ENCODE data around the gene ANKRD30BL. TPM values are rescaled to one million over a fixed set of nuclear protein-coding genes. Genes with fewer than 3 reads are reported as not detected.
"Not testable (repeated sequence)": the region's sequence is repeated elsewhere in the genome, so short reads cannot be mapped to it uniquely, and the experiment has no call there.

Gene ANKRD30BL
- under 1 TPM in 1 of 4 donors, not detected in 3; 0.03 TPM for polyA plus RNA-seq
- long read RNA-seq, donor 1: 0 reads
- long read RNA-seq, donor 2: 0 reads
- long read RNA-seq, donor 3: 0 reads
- long read RNA-seq, donor 4: 0 reads
- long read RNA-seq, donor 5: 0 reads
- long read RNA-seq, donor 6: 0 reads
- long read RNA-seq, donor 7: 0 reads
- long read RNA-seq, donor 8: 0 reads
- long read RNA-seq, donor 9: 0 reads
- long read RNA-seq, donor 10: 0 reads

- not testable (repeated sequence) for DNase-seq; H3K27me3 ChIP-seq (ENCODE audit: control insufficient read depth in 3 of 3, insufficient read depth in 3 of 3, low read length in 3 of 3); FAIRE-seq; H3K36me3 ChIP-seq (ENCODE audit: control insufficient read depth in 3 of 3, insufficient read depth in 2 of 3, low read depth in 1 of 3, low read length in 3 of 3); H3K9me3 ChIP-seq (ENCODE audit: control insufficient read depth in 2 of 2, insufficient read depth in 1 of 2, low read depth in 1 of 2, low read length in 1 of 2); H3K27ac ChIP-seq (ENCODE audit: low read depth in 1 of 3, low read length in 2 of 3); H3K4me3 ChIP-seq (ENCODE audit: low read depth in 1 of 3, low read length in 3 of 3); H3K4me1 ChIP-seq (ENCODE audit: control insufficient read depth in 3 of 3, insufficient read depth in 2 of 3, low read depth in 1 of 3, low read length in 2 of 3)
- WGBS, 3 donors: 86 to 90% (median 88%) methylated on average over 31 to 48 of the region's 48 CpGs
Measured at GRCh38 chr2:132161161-132162124, at the start of gene ANKRD30BL. Gene ANKRD30BL, minus strand, starts transcription at chr2:132161952. Its CDS starts 247 bp downstream, at chr2:132161705.

GRCh38 chr2:132202866-132203265, 41.1 kb upstream of the ANKRD30BL start:
- not testable (repeated sequence) for H3K4me1 ChIP-seq (ENCODE audit: control insufficient read depth in 3 of 3, insufficient read depth in 2 of 3, low read depth in 1 of 3, low read length in 2 of 3); H3K36me3 ChIP-seq (ENCODE audit: control insufficient read depth in 3 of 3, insufficient read depth in 2 of 3, low read depth in 1 of 3, low read length in 3 of 3); DNase-seq; H3K9me3 ChIP-seq (ENCODE audit: control insufficient read depth in 2 of 2, insufficient read depth in 1 of 2, low read depth in 1 of 2, low read length in 1 of 2); H3K4me3 ChIP-seq (ENCODE audit: low read depth in 1 of 3, low read length in 3 of 3); FAIRE-seq; H3K27ac ChIP-seq (ENCODE audit: low read depth in 1 of 3, low read length in 2 of 3); H3K27me3 ChIP-seq (ENCODE audit: control insufficient read depth in 3 of 3, insufficient read depth in 3 of 3, low read length in 3 of 3)
- 65 to 87% (median 80%) methylated on average over 2 of the region's 2 CpGs for WGBS, 3 donors

GRCh38 chr2:132192854-132193253, 31.1 kb upstream of the ANKRD30BL start:
- H3K36me3 ChIP-seq (ENCODE audit: control insufficient read depth in 3 of 3, insufficient read depth in 2 of 3, low read depth in 1 of 3, low read length in 3 of 3); FAIRE-seq; H3K4me1 ChIP-seq (ENCODE audit: control insufficient read depth in 3 of 3, insufficient read depth in 2 of 3, low read depth in 1 of 3, low read length in 2 of 3); H3K27me3 ChIP-seq (ENCODE audit: control insufficient read depth in 3 of 3, insufficient read depth in 3 of 3, low read length in 3 of 3); H3K27ac ChIP-seq (ENCODE audit: low read depth in 1 of 3, low read length in 2 of 3); H3K4me3 ChIP-seq (ENCODE audit: low read depth in 1 of 3, low read length in 3 of 3); H3K9me3 ChIP-seq (ENCODE audit: control insufficient read depth in 2 of 2, insufficient read depth in 1 of 2, low read depth in 1 of 2, low read length in 1 of 2); DNase-seq: not testable (repeated sequence)
- 84 to 87% (median 86%) methylated on average over 5 of the region's 5 CpGs for WGBS, 3 donors

GRCh38 chr2:132167100-132167499, 5.3 kb upstream of the ANKRD30BL start:
- H3K4me3 ChIP-seq (ENCODE audit: low read depth in 1 of 3, low read length in 3 of 3); H3K36me3 ChIP-seq (ENCODE audit: control insufficient read depth in 3 of 3, insufficient read depth in 2 of 3, low read depth in 1 of 3, low read length in 3 of 3); H3K9me3 ChIP-seq (ENCODE audit: control insufficient read depth in 2 of 2, insufficient read depth in 1 of 2, low read depth in 1 of 2, low read length in 1 of 2); H3K27ac ChIP-seq (ENCODE audit: low read depth in 1 of 3, low read length in 2 of 3); H3K4me1 ChIP-seq (ENCODE audit: control insufficient read depth in 3 of 3, insufficient read depth in 2 of 3, low read depth in 1 of 3, low read length in 2 of 3); FAIRE-seq; DNase-seq; H3K27me3 ChIP-seq (ENCODE audit: control insufficient read depth in 3 of 3, insufficient read depth in 3 of 3, low read length in 3 of 3): not testable (repeated sequence)
- WGBS, 3 donors: 40 to 52% (median 50%) methylated on average over 1 of the region's 1 CpG

- FAIRE-seq: not testable (repeated sequence)
Measured at GRCh38 chr2:132162125-132162660, 441 bp upstream of the ANKRD30BL start.

GRCh38 chr2:132146774-132147173, 15.0 kb downstream of the ANKRD30BL start:
- 2 to 4% (median 3%) methylated on average over 4 of the region's 4 CpGs for WGBS, 3 donors
- not testable (repeated sequence) for H3K9me3 ChIP-seq (ENCODE audit: control insufficient read depth in 2 of 2, insufficient read depth in 1 of 2, low read depth in 1 of 2, low read length in 1 of 2); H3K36me3 ChIP-seq (ENCODE audit: control insufficient read depth in 3 of 3, insufficient read depth in 2 of 3, low read depth in 1 of 3, low read length in 3 of 3); H3K4me3 ChIP-seq (ENCODE audit: low read depth in 1 of 3, low read length in 3 of 3); H3K27me3 ChIP-seq (ENCODE audit: control insufficient read depth in 3 of 3, insufficient read depth in 3 of 3, low read length in 3 of 3); FAIRE-seq; H3K27ac ChIP-seq (ENCODE audit: low read depth in 1 of 3, low read length in 2 of 3); H3K4me1 ChIP-seq (ENCODE audit: control insufficient read depth in 3 of 3, insufficient read depth in 2 of 3, low read depth in 1 of 3, low read length in 2 of 3)
- peak; percentile 48 to 54 for DNase-seq

More at GRCh38 chr2:132162125-132162660, 441 bp upstream of the ANKRD30BL start:
- H3K4me1 ChIP-seq (ENCODE audit: control insufficient read depth in 3 of 3, insufficient read depth in 2 of 3, low read depth in 1 of 3, low read length in 2 of 3); H3K27me3 ChIP-seq (ENCODE audit: control insufficient read depth in 3 of 3, insufficient read depth in 3 of 3, low read length in 3 of 3); H3K36me3 ChIP-seq (ENCODE audit: control insufficient read depth in 3 of 3, insufficient read depth in 2 of 3, low read depth in 1 of 3, low read length in 3 of 3); H3K9me3 ChIP-seq (ENCODE audit: control insufficient read depth in 2 of 2, insufficient read depth in 1 of 2, low read depth in 1 of 2, low read length in 1 of 2); H3K27ac ChIP-seq (ENCODE audit: low read depth in 1 of 3, low read length in 2 of 3); H3K4me3 ChIP-seq (ENCODE audit: low read depth in 1 of 3, low read length in 3 of 3); DNase-seq: not testable (repeated sequence)
- 91 to 95% (median 91%) methylated on average over 29 to 33 of the region's 33 CpGs for WGBS, 3 donors
